Measurements from ENCODE around the gene PNPLA7.
A peak's percentile ranks its signal among the peaks of the same experiment; 100 is the strongest.

Gene PNPLA7

GRCh38 chr9:137447722-137448601 lies 102.2 kb downstream of the PNPLA7 start:
- no peak for DNase-seq

DNA sequence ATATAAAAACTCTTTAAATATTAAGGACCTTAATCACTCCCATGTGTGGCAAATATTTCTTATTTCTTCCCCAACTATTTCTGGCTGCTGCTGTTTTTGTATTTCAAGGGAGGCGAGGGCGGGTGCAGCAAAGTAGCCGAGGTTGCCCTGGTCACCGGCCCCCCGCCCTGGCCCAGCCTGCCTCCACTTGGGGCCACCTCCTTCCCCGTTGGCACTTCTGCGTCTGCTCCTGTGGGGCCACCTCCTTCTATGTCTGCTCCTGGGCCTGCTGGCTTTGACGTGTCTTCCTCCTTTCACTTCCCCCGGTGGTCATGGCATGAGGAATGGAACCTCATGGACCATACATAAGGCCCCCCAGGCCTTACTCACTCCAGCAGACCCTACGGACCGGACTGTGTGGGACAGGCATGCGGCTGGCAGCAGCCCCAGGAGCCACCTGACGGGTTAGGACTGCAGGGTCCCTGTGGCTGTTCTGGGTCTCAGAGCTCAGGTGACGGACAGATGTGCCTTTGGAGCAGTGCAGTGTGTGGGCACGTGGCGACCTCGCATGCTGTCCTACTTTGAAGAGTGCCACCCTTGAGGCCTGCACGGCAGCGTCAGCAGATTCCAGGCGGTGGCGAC lies 103.2 kb downstream of the PNPLA7 start:
- DNase-seq, result no peak

- no peak for DNase-seq
Measured at GRCh38 chr9:137445930-137446431, 104.2 kb downstream of the PNPLA7 start.

- DNase-seq, result peak; percentile 88
Measured at GRCh38 chr9:137445275-137445807, 104.9 kb downstream of the PNPLA7 start.

- no peak for DNase-seq
Measured at GRCh38 chr9:137444106-137444790, 106.0 kb downstream of the PNPLA7 start.

DNA sequence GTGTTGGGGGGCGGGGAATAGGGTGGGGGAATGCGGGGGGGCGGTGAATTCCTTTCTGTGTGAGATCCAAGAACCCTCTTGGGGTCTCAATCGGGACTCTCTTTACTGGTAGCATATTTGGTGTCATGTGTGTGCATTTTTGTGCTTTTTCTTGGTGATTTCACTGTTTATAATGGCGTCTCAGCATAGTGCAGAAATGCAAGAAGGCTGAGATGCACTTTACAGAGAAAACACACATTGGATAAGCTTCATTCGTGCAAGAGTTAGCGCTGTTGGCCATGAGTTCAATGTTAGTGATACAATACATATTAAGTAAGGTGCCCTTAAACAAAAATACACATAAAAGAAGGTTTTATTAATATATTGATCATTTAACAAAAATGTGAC lies 108.3 kb downstream of the PNPLA7 start:
- no peak for DNase-seq

GRCh38 chr9:137441289-137441934 lies 108.8 kb downstream of the PNPLA7 start, which contains the start of gene ENTPD8:
Gene ENTPD8, minus strand, starts transcription at chr9:137441357. Its CDS starts 3,072 bp downstream, at chr9:137438285.
- DNase-seq, result no peak

DNA sequence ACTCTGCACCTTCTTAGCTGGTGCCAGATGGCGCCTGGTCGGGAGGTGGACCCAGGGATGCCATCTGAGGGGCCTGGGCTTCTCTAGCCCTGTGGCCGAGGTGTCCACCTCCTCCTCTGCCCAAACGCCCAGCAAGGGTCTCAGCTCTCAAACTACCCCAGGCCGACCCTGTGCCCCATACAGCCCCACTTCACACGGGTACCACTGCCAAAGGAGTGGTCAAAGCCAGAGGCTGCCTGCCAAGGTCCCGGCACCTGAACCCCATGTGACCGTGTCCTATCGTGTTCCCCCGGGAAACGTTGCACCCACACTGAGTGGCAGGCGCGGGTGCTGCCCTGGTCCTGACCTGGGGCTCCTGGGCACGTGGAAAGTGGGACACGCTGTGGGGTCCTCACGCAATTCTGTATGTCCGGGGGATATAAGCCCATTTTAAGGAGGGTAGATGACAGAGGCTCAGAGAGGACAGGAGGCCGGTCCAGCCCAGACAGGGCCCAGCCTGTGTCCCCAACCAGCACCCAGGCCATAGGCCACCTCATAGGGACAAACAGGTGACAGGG lies 111.0 kb downstream of the PNPLA7 start:
- DNase-seq, result no peak

DNA sequence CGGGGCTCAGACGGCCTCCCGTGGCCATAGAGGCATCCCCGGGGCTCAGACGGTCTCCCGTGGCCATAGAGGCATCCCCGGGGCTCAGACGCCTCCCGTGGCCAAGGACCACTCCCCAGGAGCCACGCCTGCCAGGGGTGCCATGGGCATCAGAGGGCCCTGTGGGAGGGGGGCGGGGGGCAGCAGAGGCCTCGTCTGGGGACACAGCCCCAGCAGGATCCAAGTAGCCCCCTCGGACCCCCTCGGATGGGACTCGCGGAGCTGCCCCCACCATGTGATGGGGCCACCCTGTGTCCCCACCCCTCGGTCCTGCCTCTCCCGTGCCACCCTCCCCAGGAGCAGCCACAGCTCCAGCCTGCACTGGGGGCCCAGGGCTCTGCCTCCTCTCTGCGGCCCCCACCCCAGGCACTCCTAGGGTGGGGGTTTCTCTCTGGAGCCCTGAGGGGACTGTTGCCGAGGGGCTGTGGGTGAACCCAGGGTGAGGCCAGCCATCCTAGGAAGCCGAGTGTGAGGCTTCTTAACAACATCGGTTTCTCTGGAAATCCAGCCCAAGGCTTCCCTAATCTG lies 111.5 kb downstream of the PNPLA7 start:
- no peak for DNase-seq

DNA sequence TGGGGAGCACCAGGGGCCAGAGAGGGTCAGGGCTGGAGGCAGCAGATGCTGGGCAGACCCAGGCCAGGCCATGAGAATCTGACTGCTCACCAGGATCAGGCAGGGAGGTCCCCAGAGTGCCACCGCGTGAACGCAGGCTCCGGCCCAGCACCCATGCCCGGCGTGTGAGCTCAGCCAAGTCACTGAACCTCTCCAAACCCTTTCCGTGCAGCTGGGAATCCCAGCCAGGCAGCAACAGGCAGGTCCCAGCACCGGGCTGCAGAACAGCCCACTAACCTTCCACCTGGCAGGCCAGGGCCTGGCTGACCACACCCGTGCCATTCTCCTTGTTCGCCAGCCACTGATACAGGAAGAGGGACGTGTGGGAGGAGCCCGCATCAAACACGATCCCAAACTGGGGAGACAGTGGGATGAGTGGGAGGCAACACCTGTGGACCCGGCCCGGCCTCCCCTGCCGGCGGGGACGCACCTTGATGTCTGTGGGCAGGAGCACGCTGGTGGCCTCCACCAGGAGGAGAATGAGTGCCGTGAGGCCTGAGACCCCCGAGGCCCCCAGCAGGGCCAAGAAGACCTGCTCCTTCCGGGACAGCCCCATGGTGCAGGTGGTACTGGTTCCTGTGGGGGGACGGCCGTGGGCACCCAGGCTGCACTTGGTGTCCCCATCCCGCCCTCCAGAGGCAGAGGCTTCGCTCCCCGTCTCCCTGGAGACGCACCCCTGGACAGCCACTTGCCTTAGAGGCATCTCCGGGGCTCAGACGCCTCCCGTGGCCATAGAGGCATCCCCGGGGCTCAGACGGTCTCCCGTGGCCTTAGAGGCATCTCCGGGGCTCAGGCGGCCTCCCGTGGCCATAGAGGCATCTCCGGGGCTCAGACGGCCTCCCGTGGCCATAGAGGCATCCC lies 112.3 kb downstream of the PNPLA7 start:
- no peak for DNase-seq

- no peak for DNase-seq
Measured at GRCh38 chr9:137436761-137437600, 113.2 kb downstream of the PNPLA7 start.

DNA sequence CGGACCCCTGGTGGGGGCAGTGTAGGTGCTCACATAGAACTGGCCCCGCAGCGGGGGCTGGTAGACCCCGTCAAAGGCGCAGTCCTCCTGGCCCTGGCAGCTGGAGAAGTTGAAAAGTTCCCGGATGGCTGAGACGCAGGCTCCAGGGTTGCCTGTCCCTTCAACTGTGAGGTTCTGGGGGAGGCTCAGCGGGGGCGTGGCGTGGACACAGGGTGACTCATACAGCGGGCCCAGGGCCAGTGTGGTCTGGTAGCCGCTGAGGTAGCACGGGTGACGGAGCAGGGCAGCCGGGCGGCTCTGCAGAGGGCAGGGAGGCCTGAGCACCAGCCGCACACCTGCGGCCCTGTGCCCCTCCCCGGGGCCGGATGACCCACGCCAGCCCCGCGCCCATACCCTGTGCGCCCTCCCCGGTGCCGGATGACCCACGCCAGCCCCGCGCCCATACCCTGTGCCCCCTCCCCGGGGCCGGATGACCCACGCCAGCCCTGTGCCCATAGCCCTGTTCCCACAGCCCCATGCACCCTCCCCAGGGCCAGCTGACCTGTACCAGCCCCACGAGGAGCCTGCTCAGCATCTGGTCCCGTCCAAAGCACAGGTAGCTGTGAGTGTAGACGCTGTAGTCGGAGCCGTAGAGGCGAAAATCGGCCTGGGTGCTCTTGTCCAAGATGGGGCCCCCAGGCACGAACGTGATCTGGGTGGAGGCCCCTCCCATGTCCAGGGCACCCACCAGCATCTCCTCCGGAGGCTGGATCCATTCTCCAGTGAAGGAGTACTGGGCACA lies 114.0 kb downstream of the PNPLA7 start:
- DNase-seq, result no peak

- DNase-seq, result no peak
Measured at GRCh38 chr9:137435381-137435891, 114.8 kb downstream of the PNPLA7 start.

DNA sequence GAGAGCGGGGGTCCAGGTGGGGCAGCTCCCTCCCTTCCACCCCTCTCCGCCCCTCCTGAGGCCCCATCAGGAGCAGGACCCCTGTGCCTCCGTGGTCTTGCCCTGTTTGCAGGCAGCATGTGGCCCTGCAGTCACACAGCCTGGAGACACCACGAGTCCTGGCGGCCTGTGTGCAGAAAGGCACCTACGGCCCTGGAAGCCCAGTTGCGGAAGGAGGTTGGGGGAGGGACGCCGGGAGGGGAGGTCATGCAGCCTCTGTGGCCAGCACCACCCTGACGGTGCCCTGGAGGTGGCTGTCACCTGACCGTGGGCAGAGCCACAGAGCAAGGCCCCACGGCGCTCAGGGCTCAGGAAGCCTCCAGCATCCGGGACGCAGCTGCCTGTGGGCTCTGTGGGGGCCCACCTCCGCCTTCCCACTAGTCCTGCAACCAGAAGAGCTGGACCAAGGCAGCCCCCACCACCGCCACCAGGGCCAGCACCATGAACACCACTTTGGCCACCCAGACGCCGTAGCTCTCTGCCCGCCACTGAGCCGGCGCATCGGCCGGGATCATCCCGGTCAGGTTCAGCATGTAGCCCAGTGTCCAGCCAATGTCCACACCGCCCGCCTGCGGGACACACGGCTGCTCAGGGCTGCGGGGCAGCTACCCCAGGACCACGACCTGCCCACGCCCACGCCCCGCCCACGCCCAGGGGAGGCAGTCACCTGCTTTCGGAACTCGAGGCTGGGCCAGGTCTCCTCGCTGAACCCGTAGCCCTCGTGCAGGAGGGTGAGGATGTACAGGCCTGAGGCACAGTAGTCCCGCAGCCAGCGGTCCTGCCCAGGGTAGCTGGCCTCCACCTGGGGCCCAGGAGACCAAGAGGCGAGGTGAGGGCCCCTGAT lies 115.5 kb downstream of the PNPLA7 start:
- DNase-seq, result no peak

DNA sequence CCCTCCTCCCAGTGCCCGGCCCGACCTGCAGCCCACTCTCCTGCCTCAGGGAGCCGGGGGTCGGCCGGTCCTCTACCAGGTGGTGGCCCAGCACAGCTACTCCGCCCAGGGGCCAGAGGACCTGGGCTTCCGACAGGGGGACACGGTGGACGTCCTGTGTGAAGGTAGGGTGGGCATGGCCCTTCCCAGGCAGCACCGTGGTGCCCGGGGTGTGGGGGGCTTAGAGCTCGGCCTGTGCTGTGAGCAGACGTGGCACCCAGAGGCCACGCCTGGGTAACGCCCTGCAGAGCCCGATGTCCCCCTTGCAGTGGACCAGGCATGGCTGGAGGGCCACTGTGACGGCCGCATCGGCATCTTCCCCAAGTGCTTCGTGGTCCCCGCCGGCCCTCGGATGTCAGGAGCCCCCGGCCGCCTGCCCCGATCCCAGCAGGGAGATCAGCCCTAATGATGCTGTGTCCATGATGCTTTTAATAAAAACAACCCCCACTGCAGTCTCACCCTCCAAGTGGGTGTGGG lies 116.2 kb downstream of the PNPLA7 start:
- no peak for DNase-seq

DNA sequence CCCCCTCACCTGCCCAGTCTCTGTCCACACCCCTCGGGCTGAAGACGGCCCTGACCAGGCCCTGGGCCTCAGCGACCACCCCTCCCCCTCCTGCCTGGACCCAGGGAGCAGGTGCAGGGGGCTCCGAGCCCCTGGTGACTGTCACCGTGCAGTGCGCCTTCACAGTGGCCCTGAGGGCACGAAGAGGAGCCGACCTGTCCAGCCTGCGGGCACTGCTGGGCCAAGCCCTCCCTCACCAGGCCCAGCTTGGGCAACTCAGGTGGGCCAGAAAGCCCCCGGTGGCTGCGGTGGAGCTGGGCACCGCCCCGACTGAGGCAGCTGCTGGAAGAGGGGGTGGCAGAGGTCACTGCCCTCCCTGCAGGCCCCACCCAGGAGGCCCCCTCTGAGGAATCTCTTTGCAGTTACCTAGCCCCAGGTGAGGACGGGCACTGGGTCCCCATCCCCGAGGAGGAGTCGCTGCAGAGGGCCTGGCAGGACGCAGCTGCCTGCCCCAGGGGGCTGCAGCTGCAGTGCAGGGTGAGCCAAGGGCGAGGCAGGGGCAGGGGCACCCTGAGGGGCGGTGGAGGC lies 116.8 kb downstream of the PNPLA7 start:
- no peak for DNase-seq

DNA sequence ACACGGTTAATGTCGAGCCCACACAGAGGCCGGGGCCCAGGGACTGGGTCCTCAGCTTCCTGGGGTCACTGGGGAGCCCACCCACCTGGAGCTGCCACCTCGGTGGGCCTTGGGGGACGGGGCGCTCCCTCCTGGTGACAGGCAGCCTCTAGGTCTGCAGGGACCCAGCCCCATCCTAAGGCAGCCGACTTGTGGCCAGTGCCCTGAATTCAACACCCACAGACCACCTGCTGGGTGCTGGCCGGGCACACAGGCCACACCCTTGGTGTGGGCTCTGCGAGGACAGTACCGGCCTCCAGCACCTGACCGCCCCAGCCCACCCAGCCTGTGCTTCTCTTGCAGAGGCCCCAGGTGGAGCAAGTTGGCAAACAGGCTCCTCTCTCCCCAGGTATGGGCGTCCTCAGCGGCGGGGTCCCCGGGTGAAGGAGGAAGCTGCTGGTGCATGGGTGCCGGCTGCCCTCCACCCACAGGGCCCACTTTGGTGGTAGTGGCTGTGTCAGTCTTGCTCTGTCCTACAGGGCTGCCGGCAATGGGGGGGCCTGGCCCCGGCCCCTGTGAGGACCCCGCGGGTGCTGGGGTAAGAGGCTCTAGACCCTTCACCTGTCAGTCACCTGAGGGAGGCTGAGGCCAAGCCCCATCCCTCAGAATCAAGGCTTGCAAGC lies 117.4 kb downstream of the PNPLA7 start:
- no peak for DNase-seq
